Activated T-cell treated with anti-CD3 and anti-CD28 coated beads for 24 hours (primary cell): ENCODE data around the gene CCDC81.

Source experiments
- DNase-seq: peaks from one replicate; pipeline ENCODE4 v3.0.0-alpha.2; 2020; ENCODE audit warnings: low read depth

Gene CCDC81

GRCh38 chr11:86464509-86465221 lies 90.0 kb downstream of the CCDC81 start:
- no peak for DNase-seq

GRCh38 chr11:86468169-86468568 lies 93.5 kb downstream of the CCDC81 start:
- DNase-seq = no peak

GRCh38 chr11:86469491-86470388 lies 95.1 kb downstream of the CCDC81 start:
- no peak for DNase-seq
